GM12891 (cell line): ENCODE results near the gene HBM.

Source experiments
- DNase-seq: peaks from one replicate; pipeline ENCODE4 v3.0.0; 2011; ENCODE audit warnings: low spot score; ENCODE audit not compliant: insufficient read length
- FAIRE-seq: peaks from 2 replicates; lab custom pipeline; 2011; peaks lifted over from hg19 to GRCh38; lab: Jason Lieb, UNC
- PAX5 ChIP-seq: IDR thresholded peaks from 2 replicates; pipeline ENCODE4 v1.6.1; 2011; ENCODE audit warnings: low read length, moderate library complexity, mild to moderate bottlenecking; ENCODE audit not compliant: insufficient read depth, severe bottlenecking
- POLR2A ChIP-seq: IDR thresholded peaks from 2 replicates; pipeline ENCODE4 v1.6.1; 2011; ENCODE audit warnings: low read depth, low read length, control low read depth
- POLR2AphosphoS5 ChIP-seq: IDR thresholded peaks from 2 replicates; pipeline ENCODE4 v1.6.1; 2011; ENCODE audit warnings: low read depth, low read length, control low read depth
- POU2F2 ChIP-seq: IDR thresholded peaks from 2 replicates; pipeline ENCODE4 v1.6.1; 2011; ENCODE audit warnings: low read depth, mild to moderate bottlenecking, control low read depth, low read length, moderate library complexity
- SPI1 ChIP-seq: IDR thresholded peaks from 2 replicates; pipeline ENCODE4 v1.6.1; 2011; ENCODE audit warnings: low read depth, low read length, control low read depth
- TAF1 ChIP-seq: IDR thresholded peaks from 2 replicates; pipeline ENCODE4 v1.6.1; 2011; ENCODE audit warnings: low read depth, low read length, control low read depth

HBM gene

GRCh38 chr16:179211-180092 lies 13.7 kb downstream of the HBM start:
- FAIRE-seq (no peak), DNase-seq (no peak)
- TF ChIP-seq POU2F2, result no peak
- no peak for TF ChIP-seq TAF1
- TF ChIP-seq POLR2A, result no peak
- no peak for TF ChIP-seq PAX5
- no peak for TF ChIP-seq SPI1
- TF ChIP-seq POLR2AphosphoS5, result no peak

GRCh38 chr16:180101-180675 lies 14.4 kb downstream of the HBM start, which contains the start of gene HBQ1:
Gene HBQ1 (plus strand): TSS chr16:180459. CDS start chr16:180487, 28 bp downstream.
- FAIRE-seq (peak; percentile 82), DNase-seq (peak; percentile 64)
- TF ChIP-seq PAX5 (no peak), TAF1 (no peak)

GRCh38 chr16:180681-181564 lies 15.1 kb downstream of the HBM start:
- peak; percentile 95 for FAIRE-seq
- TF ChIP-seq PAX5 (no peak), POU2F2 (no peak), TAF1 (no peak), SPI1 (no peak), POLR2AphosphoS5 (no peak), POLR2A (no peak)
- DNase-seq, result peak; percentile 96

- no peak for FAIRE-seq
- DNase-seq, result no peak
- no peak for TF ChIP-seq POU2F2
- peak; percentile 41; the same call in 1 of the 2 replicates for TF ChIP-seq POLR2A
Observed at GRCh38 chr16:181565-182021, 15.8 kb downstream of the HBM start.

- DNase-seq (no peak), FAIRE-seq (no peak)
- no peak for TF ChIP-seq POLR2A
- no peak for TF ChIP-seq POU2F2
- TF ChIP-seq POLR2AphosphoS5, result peak; percentile 19; the same call in 1 of the 2 replicates
Observed at GRCh38 chr16:183005-183404, 17.2 kb downstream of the HBM start.

GRCh38 chr16:185213-185612 lies 19.4 kb downstream of the HBM start:
- DNase-seq (no peak), FAIRE-seq (no peak)
- TF ChIP-seq PAX5, result no peak
- TF ChIP-seq POLR2AphosphoS5, result no peak
- no peak for TF ChIP-seq POU2F2
- TF ChIP-seq TAF1, result no peak
- no peak for TF ChIP-seq POLR2A
- no peak for TF ChIP-seq SPI1

GRCh38 chr16:185691-186090 lies 19.9 kb downstream of the HBM start:
- FAIRE-seq, result no peak
- TF ChIP-seq PAX5 (no peak), POLR2AphosphoS5 (no peak), POU2F2 (no peak)
- no peak for DNase-seq

GRCh38 chr16:187330-187729 lies 21.6 kb downstream of the HBM start:
- DNase-seq (no peak), FAIRE-seq (no peak)
- TF ChIP-seq TAF1 (no peak), POLR2AphosphoS5 (no peak), POU2F2 (no peak), POLR2A (no peak), SPI1 (no peak), PAX5 (no peak)

- DNase-seq, result no peak
- no peak for TF ChIP-seq TAF1
- TF ChIP-seq SPI1, result no peak
- peak; percentile 83 for FAIRE-seq
Observed at GRCh38 chr16:188674-189073, 22.9 kb downstream of the HBM start.
